AG04449 (cell line): ENCODE measurements around the gene ZNF281.

ENCODE experiments used
- CTCF ChIA-PET: fragments of 350-600 bp; formaldehyde crosslinking; extraction: SDS; loops from one replicate; lab custom pipeline; 2021; ENCODE audit warnings: antibody characterized with exemption; lab: Yijun Ruan, JAX
- POLR2A ChIA-PET: fragments of 400-600, 350-600 bp; formaldehyde crosslinking; extraction: SDS; loops from one replicate; lab custom pipeline; 2020; ENCODE audit warnings: antibody characterized with exemption, inconsistent platforms; lab: Yijun Ruan, JAX
- DNase-seq: peaks from one replicate; pipeline ENCODE4 v3.0.0-alpha.2; 2010; ENCODE audit warnings: low read depth, low spot score
- H3K4me3 ChIP-seq: 2 replicates; pipeline ENCODE4 v1.5.1; 2011; ENCODE audit warnings: low read depth, mild to moderate bottlenecking, control low read depth, low read length
- CTCF ChIP-seq: IDR thresholded peaks from one replicate; pipeline ENCODE4 v1.5.1; 2011; ENCODE audit warnings: mild to moderate bottlenecking, moderate library complexity, low read length, control low read depth, inconsistent platforms; ENCODE audit not compliant: insufficient read depth; ENCODE audit errors: missing control alignments

Gene ZNF281

DNA sequence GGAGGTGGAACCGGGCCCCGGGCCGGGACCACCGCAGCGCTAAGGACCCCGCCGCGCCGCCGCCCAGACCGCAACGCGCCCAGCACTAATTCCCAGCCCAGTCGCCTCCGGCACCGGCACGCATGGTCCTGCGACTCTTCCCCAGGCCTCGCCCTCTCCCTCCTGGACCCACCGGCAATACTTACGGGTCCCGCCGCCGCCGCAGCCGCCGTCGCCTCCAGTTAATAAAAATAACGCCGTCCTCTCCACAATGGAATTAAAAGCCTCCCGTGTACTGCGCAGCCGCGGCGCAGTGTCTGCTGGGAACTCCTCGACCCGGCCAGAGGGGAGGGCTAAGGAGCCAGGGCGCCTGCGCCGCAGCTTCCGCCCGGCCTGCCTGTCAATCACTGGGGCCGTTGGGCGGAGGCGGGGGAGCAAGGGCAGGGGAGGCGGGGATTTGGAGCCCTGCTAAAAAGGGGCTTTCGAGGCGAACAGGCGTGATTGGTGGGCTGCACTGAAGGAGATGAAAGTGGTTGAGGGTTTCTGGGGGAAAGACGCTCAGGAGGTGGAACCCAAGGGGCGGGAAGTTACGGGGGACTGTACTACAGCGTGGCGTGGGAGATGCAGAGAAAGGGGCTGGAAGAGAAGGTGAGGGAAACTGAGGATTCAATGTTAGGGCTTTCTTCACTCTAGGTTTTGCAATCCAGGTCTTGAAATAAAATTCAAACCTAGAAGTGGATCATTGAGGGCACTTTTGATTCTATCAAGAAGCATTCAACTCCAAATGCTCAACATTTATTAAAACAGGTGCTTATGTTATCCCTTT lies at the start of gene ZNF281:
ZNF281 (minus strand) TSS at position 276 of the 805 bp plus-strand sequence. CDS start 331 bp downstream, outside the sequence.
- H3K4me3 ChIP-seq, result peak within 1 kb of the TSS; percentile 74
- no peak for TF ChIP-seq CTCF
- peak; percentile 46 for DNase-seq
- ChIA-PET CTCF (interaction anchor here (1.0 to 1.3 kb wide), 2 partner anchors 96 to 130 kb away, joined by 3 to 4 read pairs; no protein-coding TSS in a partner anchor), POLR2A (interaction anchor here (1.0 to 2.1 kb wide), 2 partner anchors 9 to 95 kb away, joined by 4 to 5 read pairs; no protein-coding TSS in a partner anchor)

DNA sequence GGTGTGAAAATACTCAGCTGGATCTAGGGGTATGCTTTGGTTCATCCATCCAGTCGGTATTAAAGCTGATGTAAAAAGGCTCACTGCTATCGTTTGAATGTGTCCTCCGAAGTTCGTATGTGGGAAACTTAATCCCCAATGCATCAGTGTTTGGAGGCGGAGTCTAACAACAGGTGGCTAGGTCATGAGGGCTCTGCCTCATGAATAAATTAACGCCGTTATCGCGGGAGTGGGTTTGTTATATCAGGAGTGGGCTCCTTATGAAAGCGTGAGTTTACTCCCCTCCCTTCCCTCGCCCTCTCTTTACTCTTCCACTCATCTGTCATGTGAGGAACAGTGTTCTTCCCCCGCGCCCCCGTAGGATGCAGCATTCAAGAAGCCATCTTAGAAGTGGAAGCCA lies 48.9 kb upstream of the ZNF281 start:
- no peak for DNase-seq
- no peak for TF ChIP-seq CTCF
- CTCF ChIA-PET, result no interaction called here
- POLR2A ChIA-PET, result no interaction called here
- H3K4me3 ChIP-seq, result no peak overlapping the region

DNA sequence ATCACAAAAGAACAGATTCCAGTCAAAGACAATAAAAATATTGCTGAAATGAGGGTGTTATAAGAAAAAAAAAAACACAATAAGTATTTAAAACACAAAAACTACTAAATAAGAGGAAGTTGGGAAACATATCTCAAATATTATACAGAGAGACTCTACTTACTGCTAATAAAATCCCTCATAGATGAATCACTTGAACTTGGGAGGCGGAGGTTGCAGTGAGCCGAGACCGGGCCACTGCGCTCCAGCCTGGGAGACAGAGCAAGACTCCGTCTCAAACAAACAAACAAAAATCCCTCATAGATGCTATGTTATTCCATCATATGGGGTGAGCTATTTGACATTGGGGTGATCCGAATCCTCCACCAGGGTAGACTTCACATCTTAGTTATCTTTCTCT lies 48.0 kb upstream of the ZNF281 start:
- POLR2A ChIA-PET, result no interaction called here
- H3K4me3 ChIP-seq, result no peak overlapping the region
- TF ChIP-seq CTCF, result no peak
- no peak for DNase-seq
- CTCF ChIA-PET, result interaction anchor here (1.4 kb wide), 1 partner anchor 8 kb away, joined by 3 read pairs; no protein-coding TSS in a partner anchor

- no peak for DNase-seq
- ChIA-PET POLR2A (no interaction called here), CTCF (interaction anchor here (1.5 kb wide), 1 partner anchor 11 kb away, joined by 4 read pairs; no protein-coding TSS in a partner anchor)
- H3K4me3 ChIP-seq, result no peak overlapping the region
- no peak for TF ChIP-seq CTCF
These were observed 44.6 kb upstream of the ZNF281 start for GRCh38 chr1:200454425-200454824.

DNA sequence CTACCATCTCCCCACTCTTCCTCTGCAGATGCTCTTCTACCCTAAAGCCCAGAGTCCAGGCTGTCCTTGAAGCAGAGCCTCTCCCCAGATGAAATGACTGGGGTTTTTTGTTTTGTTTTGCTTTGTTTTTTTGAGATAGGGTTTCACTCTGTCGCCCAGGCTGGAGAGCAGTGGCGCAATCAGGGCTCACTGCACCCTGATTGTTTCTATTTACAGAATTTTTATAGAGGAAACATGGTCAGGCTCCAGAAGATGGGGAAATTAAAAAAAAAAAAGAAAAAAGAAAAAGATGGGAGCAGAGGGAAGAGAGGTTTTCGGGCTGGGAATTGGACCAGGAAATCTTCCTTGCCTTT lies 43.7 kb upstream of the ZNF281 start:
- H3K4me3 ChIP-seq, result no peak overlapping the region
- no peak for DNase-seq
- CTCF ChIA-PET, result no interaction called here
- TF ChIP-seq CTCF, result no peak
- POLR2A ChIA-PET, result no interaction called here

- no peak for TF ChIP-seq CTCF
- no peak for DNase-seq
- CTCF ChIA-PET, result no interaction called here
- no peak overlapping the region for H3K4me3 ChIP-seq
- POLR2A ChIA-PET, result no interaction called here
These were observed 43.2 kb upstream of the ZNF281 start for GRCh38 chr1:200452850-200453552.
